WTC11 (cell line): Measurements from ENCODE around the gene SCN8A.

Experiments used
- AFF4 ChIP-seq: sonication (generic); formaldehyde crosslinking; IDR thresholded peaks from 2 replicates; pipeline ENCODE4 v1.8.1; 2023; ENCODE audit warnings: mild to moderate bottlenecking, missing genetic modification reagents, borderline replicate concordance
- ATF2 ChIP-seq: sonication (generic); formaldehyde crosslinking; IDR thresholded peaks from 2 replicates; pipeline ENCODE4 v1.8.1; 2022; ENCODE audit warnings: low read depth, missing genetic modification reagents, borderline replicate concordance
- ATF6 ChIP-seq: sonication (generic); formaldehyde crosslinking; IDR thresholded peaks from 2 replicates; pipeline ENCODE4 v1.8.1; 2023; ENCODE audit warnings: mild to moderate bottlenecking, missing genetic modification reagents
- CTCF ChIP-seq: fragments of 200-600 bp; IDR thresholded peaks from 2 replicates; pipeline ENCODE4 v1.8.0; 2022; ENCODE audit warnings: antibody characterized with exemption
- ETV6 ChIP-seq: sonication (generic); formaldehyde crosslinking; IDR thresholded peaks from 2 replicates; pipeline ENCODE4 v1.8.1; 2022; ENCODE audit warnings: mild to moderate bottlenecking, missing genetic modification reagents
- FOXK1 ChIP-seq: sonication (generic); formaldehyde crosslinking; IDR thresholded peaks from 2 replicates; pipeline ENCODE4 v1.8.0; 2022; ENCODE audit warnings: mild to moderate bottlenecking, moderate library complexity, missing genetic modification reagents
- HMGXB4 ChIP-seq: sonication (generic); formaldehyde crosslinking; IDR thresholded peaks from 2 replicates; pipeline ENCODE4 v1.8.1; 2023; ENCODE audit warnings: mild to moderate bottlenecking, moderate library complexity, missing genetic modification reagents
- MAX ChIP-seq: sonication (generic); formaldehyde crosslinking; IDR thresholded peaks from 2 replicates; pipeline ENCODE4 v1.8.0; 2022; ENCODE audit warnings: mild to moderate bottlenecking, missing genetic modification reagents
- OVOL2 ChIP-seq: fragments of 250-450 bp; sonication (Bioruptor Pico); IDR thresholded peaks from 2 replicates; pipeline ENCODE4 v1.9.0; 2021; ENCODE audit warnings: mild to moderate bottlenecking, borderline replicate concordance
- PRDM15 ChIP-seq: sonication (generic); formaldehyde crosslinking; IDR thresholded peaks from 2 replicates; pipeline ENCODE4 v1.8.0; 2022; ENCODE audit warnings: missing genetic modification reagents
- USF2 ChIP-seq: sonication (generic); formaldehyde crosslinking; IDR thresholded peaks from 2 replicates; pipeline ENCODE4 v1.8.1; 2023; ENCODE audit warnings: mild to moderate bottlenecking, missing genetic modification reagents, moderate library complexity
- TF ChIP-seq, protein P1 (sequence below): sonication (generic); formaldehyde crosslinking; IDR thresholded peaks from 2 replicates; pipeline ENCODE4 v1.8.1; 2022; ENCODE audit warnings: mild to moderate bottlenecking, missing genetic modification reagents, moderate library complexity, borderline replicate concordance
- TF ChIP-seq, protein P2 (sequence below): sonication (generic); formaldehyde crosslinking; conservative IDR thresholded peaks from 2 replicates; pipeline ENCODE4 v1.8.1; 2022; ENCODE audit warnings: mild to moderate bottlenecking, missing genetic modification reagents
- TF ChIP-seq, protein P3 (sequence below): sonication (generic); formaldehyde crosslinking; IDR thresholded peaks from 2 replicates; pipeline ENCODE4 v1.8.0; 2023; ENCODE audit warnings: missing genetic modification reagents

GRCh38 chr12:51766067-51766676 is 175.1 kb downstream of the SCN8A start:
- TF ChIP-seq ATF2 (CRISPR knock-in tag), result no peak
- TF ChIP-seq FOXK1 (CRISPR knock-in tag), result no peak
- TF ChIP-seq USF2 (CRISPR knock-in tag), result no peak
- no peak for TF ChIP-seq CTCF
- TF ChIP-seq ETV6 (CRISPR knock-in tag), result no peak
- TF ChIP-seq, protein P1, sequence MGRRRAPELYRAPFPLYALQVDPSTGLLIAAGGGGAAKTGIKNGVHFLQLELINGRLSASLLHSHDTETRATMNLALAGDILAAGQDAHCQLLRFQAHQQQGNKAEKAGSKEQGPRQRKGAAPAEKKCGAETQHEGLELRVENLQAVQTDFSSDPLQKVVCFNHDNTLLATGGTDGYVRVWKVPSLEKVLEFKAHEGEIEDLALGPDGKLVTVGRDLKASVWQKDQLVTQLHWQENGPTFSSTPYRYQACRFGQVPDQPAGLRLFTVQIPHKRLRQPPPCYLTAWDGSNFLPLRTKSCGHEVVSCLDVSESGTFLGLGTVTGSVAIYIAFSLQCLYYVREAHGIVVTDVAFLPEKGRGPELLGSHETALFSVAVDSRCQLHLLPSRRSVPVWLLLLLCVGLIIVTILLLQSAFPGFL (CRISPR knock-in tag), result no peak
- TF ChIP-seq, protein P2, sequence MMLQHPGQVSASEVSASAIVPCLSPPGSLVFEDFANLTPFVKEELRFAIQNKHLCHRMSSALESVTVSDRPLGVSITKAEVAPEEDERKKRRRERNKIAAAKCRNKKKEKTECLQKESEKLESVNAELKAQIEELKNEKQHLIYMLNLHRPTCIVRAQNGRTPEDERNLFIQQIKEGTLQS, result no peak
- no peak for TF ChIP-seq HMGXB4
- no peak for TF ChIP-seq PRDM15 (CRISPR knock-in tag)
- TF ChIP-seq MAX (CRISPR knock-in tag), result no peak
- TF ChIP-seq OVOL2 (CRISPR knock-in tag), result no peak
- TF ChIP-seq, protein P3, sequence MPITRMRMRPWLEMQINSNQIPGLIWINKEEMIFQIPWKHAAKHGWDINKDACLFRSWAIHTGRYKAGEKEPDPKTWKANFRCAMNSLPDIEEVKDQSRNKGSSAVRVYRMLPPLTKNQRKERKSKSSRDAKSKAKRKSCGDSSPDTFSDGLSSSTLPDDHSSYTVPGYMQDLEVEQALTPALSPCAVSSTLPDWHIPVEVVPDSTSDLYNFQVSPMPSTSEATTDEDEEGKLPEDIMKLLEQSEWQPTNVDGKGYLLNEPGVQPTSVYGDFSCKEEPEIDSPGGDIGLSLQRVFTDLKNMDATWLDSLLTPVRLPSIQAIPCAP (CRISPR knock-in tag), result no peak
- TF ChIP-seq ATF6, result no peak
- no peak for TF ChIP-seq AFF4 (CRISPR knock-in tag)
